HG02852 (cell line): ENCODE results near the gene CFAP45.

Source experiments
- ATAC-seq: cut with Tn5 transposase; IDR thresholded peaks from one replicate; pipeline ENCODE4 v1.9.1; 2021; ENCODE audit warnings: mild to moderate bottlenecking, moderate library complexity; ENCODE audit not compliant: unreplicated experiment

The CFAP45 gene

DNA sequence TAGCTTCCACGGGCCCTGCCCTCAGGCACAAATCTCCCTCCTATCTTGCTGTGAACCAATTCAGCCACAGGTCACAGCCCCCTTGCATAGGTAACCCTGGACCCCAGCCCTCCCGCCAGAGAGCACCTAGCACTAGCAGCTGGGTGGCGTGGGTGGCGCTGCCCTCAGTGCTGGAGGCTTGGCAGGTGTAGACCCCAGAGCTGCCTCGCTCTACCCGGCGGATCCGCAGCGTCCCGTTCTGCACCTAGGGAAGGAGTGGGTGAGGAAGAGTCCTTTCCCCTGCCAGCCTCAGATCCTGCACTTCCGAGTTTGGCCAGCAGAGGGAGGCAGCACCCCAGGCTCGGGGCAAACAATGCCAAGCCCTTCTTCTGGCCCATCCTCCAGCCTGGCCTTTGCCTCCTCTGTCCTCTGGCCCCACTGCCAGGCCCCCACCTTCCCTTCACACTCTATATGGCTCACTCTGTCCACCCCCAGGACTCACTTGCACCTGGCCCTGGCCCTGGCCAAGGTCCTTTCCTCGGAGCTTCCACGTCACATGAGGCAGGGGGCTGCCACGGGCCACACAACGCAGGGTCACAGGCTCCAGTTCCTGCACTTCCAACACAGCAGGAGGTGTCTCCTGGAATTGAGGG, 36.4 kb upstream of the CFAP45 start:
- ATAC-seq: no peak

- no peak for ATAC-seq
Measured at GRCh38 chr1:159935719-159936272, 35.8 kb upstream of the CFAP45 start.

DNA sequence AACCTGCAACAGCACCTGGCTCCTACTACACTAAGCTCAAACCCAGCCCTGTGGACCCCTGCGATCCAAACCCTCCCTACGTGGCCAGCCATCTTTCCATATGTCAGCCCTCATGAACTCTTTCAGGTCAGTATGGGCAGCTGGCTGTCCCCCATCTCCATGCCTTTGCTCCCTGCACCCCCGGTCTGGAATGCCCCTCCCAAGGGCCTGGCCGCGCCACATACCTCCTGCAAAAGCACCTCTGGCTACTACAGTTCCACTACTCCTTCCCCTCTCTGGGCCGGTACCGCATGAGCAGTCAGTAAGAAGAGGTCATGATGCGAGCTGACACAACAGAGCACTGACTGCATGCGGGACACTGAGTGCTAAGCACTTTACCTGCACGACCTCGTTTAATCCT, 35.3 kb upstream of the CFAP45 start:
- ATAC-seq: no peak

GRCh38 chr1:159934136-159935039, 34.4 kb upstream of the CFAP45 start:
- ATAC-seq: no peak

GRCh38 chr1:159933347-159933746, 33.4 kb upstream of the CFAP45 start:
- no peak for ATAC-seq

- no peak for ATAC-seq
Measured at GRCh38 chr1:159932296-159933285, 32.6 kb upstream of the CFAP45 start.

- no peak for ATAC-seq
Measured at GRCh38 chr1:159931795-159932173, 31.8 kb upstream of the CFAP45 start.

GRCh38 chr1:159931101-159931794, 31.3 kb upstream of the CFAP45 start:
- no peak for ATAC-seq

DNA sequence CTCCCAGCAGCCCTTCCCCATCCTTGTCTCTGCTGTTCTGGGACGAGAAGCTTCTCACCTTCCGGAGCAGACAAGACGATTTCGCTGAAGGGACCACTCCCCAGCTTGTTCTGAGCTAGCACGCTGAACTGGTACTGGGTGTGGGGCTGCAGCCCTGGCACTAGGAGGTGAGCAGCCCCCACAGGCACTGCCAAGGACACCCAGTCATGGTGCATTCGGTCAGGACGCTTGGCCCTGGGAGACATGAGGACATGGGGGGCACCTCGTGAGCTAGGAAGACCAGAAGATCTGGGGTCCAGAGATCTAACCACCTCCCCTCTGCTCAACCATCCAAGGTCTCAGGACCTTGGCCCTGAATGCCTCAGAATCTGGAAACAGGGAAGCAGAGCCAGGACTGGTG, 30.7 kb upstream of the CFAP45 start:
- ATAC-seq: no peak

GRCh38 chr1:159930216-159930615, 30.3 kb upstream of the CFAP45 start:
- ATAC-seq: no peak

- ATAC-seq: no peak
Measured at GRCh38 chr1:159929155-159930051, 29.4 kb upstream of the CFAP45 start.

DNA sequence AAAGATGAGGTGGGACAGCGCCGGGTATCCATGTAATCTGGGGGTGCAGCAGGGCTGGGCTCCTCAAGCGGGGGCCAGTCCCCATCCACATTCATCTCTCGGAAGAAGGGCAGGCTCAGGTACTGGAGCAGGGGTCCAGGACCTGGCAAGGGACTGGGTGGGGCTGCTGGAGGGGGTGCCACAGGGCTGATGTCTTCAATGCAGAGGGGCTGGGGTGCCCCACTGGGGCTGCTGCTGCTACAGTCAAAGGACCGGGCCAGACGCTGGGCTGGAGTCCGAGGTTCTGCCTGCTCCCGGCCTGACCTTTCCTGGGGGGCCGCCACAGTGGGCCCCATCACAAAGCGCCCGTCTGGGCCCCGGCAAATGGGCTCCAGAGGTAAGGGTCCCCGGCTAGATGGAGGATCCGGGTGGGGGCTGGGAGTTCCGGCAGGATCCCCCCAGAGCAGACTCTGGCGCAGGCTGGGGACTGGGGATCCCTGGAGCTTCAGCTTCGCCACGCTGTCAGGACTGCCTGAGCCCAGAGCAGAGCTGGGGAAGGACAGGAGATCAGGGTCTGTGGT, 28.6 kb upstream of the CFAP45 start:
- no peak for ATAC-seq

DNA sequence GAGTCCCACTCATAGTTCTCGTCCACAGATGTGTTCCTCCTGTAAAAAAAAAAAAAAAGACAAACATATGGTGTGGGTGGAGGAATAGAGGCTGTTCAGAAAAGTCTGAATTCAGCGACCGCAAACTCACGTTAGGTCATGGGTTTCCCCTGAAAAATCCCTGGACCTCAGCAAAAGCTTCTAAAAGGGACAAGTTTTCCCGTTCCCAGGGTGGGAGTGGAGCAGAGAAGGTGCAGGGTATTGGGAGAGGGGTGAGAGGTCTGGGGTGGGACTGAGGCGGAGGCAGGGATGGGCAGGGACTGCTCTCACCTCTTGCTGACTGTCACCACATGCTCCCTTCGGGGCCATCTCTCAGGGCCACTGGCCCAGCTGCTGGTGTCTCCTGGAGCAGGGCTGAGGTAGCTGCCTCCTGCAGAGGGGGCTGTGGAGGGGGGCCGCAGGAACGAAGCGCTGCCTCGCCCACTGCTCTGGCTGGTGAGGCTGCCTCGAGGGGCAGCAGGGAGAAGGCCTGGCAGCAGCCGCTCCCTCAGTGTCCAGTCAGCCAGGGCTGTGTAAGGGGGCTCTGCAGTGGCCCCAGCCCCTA, 28.0 kb upstream of the CFAP45 start:
- ATAC-seq: no peak

- ATAC-seq: no peak
Measured at GRCh38 chr1:159927211-159927848, 27.4 kb upstream of the CFAP45 start.

- peak; percentile 1 for ATAC-seq
Measured at GRCh38 chr1:159925719-159926078, 25.7 kb upstream of the CFAP45 start.

- peak; percentile 60 for ATAC-seq
Measured at GRCh38 chr1:159924791-159925718, 25.1 kb upstream of the CFAP45 start, which contains the start of gene TAGLN2. Gene TAGLN2, minus strand, starts transcription at chr1:159925507. Its CDS starts 4,998 bp downstream, at chr1:159920509.
